Measurements from ENCODE around the gene MGMT.

Gene MGMT

GRCh38 chr10:129696636-129697035 is 229.6 kb downstream of the MGMT start:
- no peak for DNase-seq

DNA sequence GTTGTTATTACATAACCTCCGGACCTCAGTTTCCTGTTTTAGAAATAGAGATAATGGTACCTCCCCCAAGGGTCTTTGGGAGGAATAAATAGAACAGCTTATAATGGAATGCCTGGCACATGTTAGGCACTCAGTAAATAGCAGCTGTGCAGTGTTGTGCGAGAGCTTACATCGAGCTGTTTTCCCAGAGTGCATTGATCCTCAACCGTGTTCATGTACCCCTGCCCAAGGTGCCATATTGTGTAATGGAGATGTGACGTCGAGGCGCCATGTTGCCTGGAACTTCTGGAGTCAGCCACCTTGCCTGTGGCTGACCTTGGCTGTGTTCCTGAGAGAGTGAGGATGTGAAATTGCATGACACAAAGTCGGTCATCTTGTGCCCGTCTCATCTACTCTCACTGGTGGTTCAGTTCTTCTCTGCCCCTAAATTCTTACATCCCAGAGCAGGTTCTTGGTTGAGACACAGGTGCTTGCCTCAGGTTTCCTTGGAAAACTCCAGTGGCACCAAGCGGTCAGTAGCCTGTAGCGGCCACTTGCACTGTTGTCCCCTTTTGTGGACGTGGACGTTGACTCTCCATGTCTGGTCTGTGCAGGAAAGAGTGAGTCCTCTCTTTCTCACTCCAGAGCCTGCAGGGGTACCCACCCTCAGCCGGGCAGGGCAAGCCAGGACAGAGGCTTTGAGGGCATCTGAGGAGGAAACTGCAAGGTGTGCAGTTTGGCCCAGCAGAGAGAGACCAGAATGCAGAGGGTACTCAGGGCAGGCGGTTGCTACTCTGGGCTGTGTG is 230.6 kb downstream of the MGMT start:
- DNase-seq: no peak

DNA sequence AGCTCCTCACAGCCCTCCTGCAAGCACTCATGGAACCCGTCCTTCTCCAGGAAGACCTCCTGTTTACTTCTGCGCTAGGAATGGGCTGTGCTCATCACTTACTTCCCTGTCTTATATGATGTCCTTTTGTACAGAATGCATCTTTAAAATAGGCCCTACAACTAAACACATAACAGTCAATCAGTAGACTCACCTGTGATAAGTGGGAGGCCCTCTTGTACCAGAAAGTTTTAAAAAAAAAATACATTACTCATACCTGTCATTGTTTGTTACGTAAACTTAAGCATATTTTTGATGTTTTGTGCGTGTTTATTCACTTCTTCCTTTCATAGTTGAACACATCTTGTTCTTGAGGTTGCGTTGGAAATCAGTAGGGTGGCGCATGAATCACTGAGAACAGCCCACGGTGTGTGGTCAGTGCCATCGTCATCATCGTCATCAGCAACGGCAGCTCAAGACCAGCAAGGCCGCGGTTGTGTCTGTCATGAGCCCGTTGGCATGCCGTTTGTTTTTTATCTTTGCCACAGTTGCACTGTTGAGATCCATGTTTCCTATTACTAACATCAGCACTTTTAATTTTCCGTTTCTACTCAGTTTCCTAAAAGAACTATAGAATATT is 232.8 kb downstream of the MGMT start:
- no peak for DNase-seq

- no peak for DNase-seq
Measured at GRCh38 chr10:129702605-129703004, 235.6 kb downstream of the MGMT start.

- no peak for DNase-seq
Measured at GRCh38 chr10:129703287-129704137, 236.5 kb downstream of the MGMT start.

DNA sequence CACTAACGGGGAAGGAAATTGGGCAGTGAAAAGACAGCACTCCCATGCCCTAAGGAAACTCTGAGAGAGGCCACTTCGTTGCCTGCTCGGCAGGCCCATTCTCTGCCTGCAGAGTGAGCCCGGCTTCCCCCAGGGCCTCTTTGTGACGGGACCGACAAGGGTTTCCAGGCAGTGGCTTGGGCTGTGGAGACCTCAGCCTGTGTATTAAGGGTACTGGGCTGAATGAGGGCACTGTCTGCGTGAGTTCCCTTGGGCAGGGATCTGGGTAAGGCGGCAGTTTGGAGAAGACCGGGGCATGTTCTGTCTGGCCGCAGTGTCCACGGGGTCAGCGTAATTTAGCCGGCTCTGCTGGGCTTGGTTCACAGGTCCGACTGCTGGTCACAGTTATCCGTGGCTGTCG is 237.2 kb downstream of the MGMT start:
- no peak for DNase-seq

GRCh38 chr10:129704786-129705525 is 237.9 kb downstream of the MGMT start:
- DNase-seq: no peak

GRCh38 chr10:129705676-129706075 is 238.6 kb downstream of the MGMT start:
- DNase-seq: no peak

- no peak for DNase-seq
Measured at GRCh38 chr10:129706081-129706480, 239.0 kb downstream of the MGMT start.

DNA sequence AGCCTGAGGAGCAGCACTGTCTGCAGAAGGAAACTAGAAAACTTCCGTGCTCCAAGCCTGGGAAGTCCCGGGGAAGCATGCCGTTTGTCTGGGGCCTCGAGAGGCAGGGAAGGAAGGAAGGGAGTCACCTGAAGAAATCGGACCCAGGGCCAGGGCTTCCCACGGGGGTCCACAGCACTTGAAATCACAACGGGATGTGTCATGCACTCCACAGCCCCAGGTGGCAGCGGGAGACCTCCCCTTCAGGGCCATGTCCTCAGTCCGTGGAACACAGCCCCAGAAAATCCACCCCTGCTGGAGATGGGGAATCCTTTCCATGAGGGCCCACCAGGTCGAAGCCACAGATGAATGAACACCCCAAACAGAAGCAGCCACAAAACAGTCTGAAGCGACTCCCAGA is 239.5 kb downstream of the MGMT start:
- no peak for DNase-seq

- DNase-seq: no peak
Measured at GRCh38 chr10:129707406-129708388, 240.7 kb downstream of the MGMT start.

GRCh38 chr10:129709101-129709500 is 242.1 kb downstream of the MGMT start:
- DNase-seq: no peak

DNA sequence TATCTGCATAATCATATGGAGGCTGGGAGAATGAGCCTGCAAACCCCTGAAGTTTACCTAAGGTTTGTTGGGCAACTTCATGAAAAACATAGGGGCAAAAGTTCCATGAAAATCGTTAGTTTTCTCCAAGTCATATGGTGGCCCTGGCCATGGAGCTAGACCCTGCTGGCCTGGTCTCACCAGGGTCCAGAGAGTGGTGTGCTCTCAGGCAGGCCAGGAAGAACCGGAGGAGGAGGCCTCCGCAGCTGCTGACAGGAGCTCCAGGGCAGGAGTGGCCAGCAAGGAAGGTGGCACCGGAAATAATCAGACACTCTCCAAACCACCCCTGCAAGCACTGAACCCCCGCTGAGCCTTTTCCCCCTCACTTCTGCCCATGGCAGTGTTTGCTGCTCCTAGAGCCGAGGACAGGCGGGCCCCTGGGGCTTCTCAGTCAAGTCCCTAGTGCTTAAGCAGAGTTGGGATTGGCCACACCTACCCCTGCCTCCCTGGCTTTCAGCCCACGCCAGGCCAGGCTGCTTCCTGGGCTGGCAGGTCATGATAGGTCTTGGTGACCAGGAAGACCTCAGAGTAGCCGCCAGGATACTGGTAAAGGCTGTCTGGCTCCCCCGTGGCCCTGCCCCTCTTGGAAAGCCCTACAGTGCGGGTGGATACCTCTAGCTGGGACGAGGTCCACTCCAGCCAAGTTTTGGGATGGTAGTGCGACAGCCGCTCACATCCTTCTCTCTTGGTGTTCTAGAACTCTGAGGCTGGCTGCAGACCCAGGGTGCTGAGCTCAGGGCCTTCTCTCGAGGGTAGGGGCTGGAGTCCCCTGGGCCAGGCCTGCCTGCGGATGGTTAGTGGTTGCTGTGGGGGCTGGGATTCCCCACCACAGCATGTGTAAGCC is 242.8 kb downstream of the MGMT start:
- no peak for DNase-seq

DNA sequence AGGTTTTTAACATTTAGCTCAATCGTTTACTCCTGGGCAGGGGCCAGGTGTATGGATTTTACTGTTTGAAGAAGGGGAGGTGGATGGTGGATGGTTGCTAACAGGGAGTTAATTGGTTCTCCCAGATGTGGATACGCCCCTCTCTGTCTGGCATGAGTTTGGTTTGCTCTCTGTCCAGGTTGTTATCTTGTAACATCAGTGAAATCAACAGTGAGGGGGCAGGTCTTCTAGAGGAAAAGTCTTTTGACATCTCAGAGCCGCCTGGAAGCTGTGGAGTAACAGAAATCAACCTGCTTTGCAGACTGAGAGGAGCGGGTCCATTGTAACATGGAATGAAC is 243.4 kb downstream of the MGMT start:
- no peak for DNase-seq

GRCh38 chr10:129711291-129711690 is 244.2 kb downstream of the MGMT start:
- no peak for DNase-seq

- DNase-seq: no peak
Measured at GRCh38 chr10:129712000-129712399, 245.0 kb downstream of the MGMT start.

GRCh38 chr10:129713659-129714265 is 246.7 kb downstream of the MGMT start:
- DNase-seq: no peak

DNA sequence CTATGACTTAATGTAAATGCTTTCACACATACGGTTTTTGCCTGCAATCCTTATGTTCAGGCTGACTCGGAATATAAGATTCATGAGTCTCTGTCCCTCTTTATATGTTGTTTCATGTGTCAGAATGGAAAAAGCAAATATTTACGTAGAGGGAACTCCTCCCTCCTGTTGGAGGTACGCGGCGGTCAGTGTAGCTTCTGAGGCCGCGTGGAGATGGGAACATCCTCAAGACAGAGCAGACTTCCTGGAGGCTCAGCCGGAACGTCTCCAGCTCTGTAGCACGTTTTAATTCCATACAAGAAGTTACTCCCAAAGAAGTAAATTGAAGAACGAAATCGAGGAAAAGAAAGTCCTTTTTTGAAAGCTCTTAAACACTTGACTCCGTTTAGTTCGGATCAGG is 248.8 kb downstream of the MGMT start:
- DNase-seq: no peak

- DNase-seq: no peak
Measured at GRCh38 chr10:129716211-129716681, 249.2 kb downstream of the MGMT start.

GRCh38 chr10:129716881-129717280 is 249.8 kb downstream of the MGMT start:
- DNase-seq: no peak

Data from activated gamma-delta T cell treated with Interleukin-2 at 50 U/mL for 16 hours (primary cell).